Peyer's patch (tissue), 4 donors: Measurements from ENCODE around the gene CFAP69. TPM values are rescaled to one million over a fixed set of nuclear protein-coding genes. Genes with fewer than 3 reads are reported as not detected.
"Not testable (repeated sequence)": the region's sequence is repeated elsewhere in the genome, so short reads cannot be mapped to it uniquely, and the experiment has no call there.

Source experiments
- DNase-seq, 3 donors: peaks; one replicate each; pipeline ENCODE4 v3.0.0-alpha.2; 2017 to 2019
- H3K27ac ChIP-seq, 4 donors: fragments of 200-600 bp; sonication (generic); one replicate each; pipeline ENCODE4 v1.5.1; 2016 to 2019
- H3K27me3 ChIP-seq, 2 donors: fragments of 200-600 bp; sonication (generic); one replicate each; pipeline ENCODE4 v1.5.1; 2019
- H3K36me3 ChIP-seq, 3 donors: fragments of 200-600 bp; sonication (generic); one replicate each; pipeline ENCODE4 v1.5.1; 2016 to 2019
- H3K4me1 ChIP-seq, 4 donors: fragments of 200-600 bp; sonication (generic); one replicate each; pipeline ENCODE4 v1.5.1; 2016 to 2019
- H3K4me3 ChIP-seq, 4 donors: fragments of 200-600 bp; sonication (generic); 1 replicate in 3 of 4; 2 replicates in 1 of 4; pipeline ENCODE4 v1.5.1; 2016 to 2019; ENCODE audit warnings: mild to moderate bottlenecking in 1 of 4
- H3K9me3 ChIP-seq, 4 donors: fragments of 200-600 bp; sonication (generic); one replicate each; pipeline ENCODE4 v1.5.1; 2016 to 2019; ENCODE audit warnings: mild to moderate bottlenecking in 1 of 4
- POLR2A ChIP-seq, 2 donors: fragments of 450-650 bp; IDR thresholded peaks; one replicate each; pipeline ENCODE4 v1.5.1; 2017; ENCODE audit warnings: antibody characterized with exemption in 2 of 2, mild to moderate bottlenecking in 2 of 2, moderate library complexity in 2 of 2
- total RNA-seq, 4 donors: library from RNA; depleted of rRNA; stranded (reverse); fragments of >200 nt; gene quantifications; one replicate each; pipeline ENCODE4 v1.1.0, GENCODE V29; 2016
- TF ChIP-seq, protein P1 (sequence below), 6 experiments: fragments of 450-650 bp in 4 of 6; fragments of 200-600 bp in 2 of 6; sonication (generic) in 1 of 6; IDR thresholded peaks; one replicate each; pipeline ENCODE4 v1.5.1; 2017 to 2019; ENCODE audit warnings: antibody characterized with exemption in 6 of 6, mild to moderate bottlenecking in 3 of 6, moderate library complexity in 1 of 6

The CFAP69 gene
- total RNA-seq, 4 donors from 2014 or later, result 2.3 to 15.3 (median 11.9) TPM; not detected in 1

DNA sequence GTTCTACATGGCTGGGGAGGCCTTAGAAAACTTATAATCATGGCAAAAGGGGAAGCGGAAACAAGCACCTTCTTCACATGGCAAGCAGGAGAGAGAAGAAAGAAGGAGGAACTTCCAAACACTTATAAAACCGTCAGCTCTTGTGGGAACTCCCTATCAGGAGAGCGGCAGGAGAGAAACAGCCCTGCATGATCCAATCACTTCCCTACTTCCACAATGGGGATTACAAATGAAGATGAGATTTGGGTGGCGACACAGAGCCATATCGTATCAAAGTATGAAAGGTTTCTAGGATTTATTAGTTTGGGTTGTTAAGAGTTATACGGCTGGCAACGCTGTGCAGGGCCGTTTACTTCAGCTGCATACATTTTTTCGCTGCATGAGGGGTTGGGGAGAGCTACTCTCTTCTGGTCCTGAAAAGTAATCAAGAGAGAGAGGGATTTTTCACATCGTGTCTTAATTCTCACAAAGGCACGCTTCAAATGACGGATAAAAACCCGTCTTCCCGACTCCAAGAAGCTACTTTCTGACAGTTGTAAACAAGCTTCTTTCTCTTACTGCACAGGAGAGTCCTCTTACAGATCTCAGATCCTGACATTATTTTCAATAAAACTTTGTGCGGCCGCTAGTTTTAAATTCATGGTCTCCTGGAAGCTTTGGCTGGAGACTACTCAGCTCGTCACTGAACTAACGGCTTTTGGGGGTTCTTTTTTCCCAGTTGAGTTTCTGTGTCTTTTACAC is 100.8 kb downstream of the CFAP69 start:
- Histone ChIP-seq H3K4me1 (peaks cover 0 to 9% (median 2%) of the 10 kb centered on the region in 4 donors), H3K27ac (peak overlapping the region; percentile 79 to 93 (median 84)), H3K9me3 (no peaks in the 10 kb centered on the region), H3K36me3 (no peaks in the 10 kb centered on the region), H3K4me3 (peak overlapping the region; percentile 57 to 72 (median 72)), H3K27me3 (no peaks in the 10 kb centered on the region)
- TF ChIP-seq, protein P1, sequence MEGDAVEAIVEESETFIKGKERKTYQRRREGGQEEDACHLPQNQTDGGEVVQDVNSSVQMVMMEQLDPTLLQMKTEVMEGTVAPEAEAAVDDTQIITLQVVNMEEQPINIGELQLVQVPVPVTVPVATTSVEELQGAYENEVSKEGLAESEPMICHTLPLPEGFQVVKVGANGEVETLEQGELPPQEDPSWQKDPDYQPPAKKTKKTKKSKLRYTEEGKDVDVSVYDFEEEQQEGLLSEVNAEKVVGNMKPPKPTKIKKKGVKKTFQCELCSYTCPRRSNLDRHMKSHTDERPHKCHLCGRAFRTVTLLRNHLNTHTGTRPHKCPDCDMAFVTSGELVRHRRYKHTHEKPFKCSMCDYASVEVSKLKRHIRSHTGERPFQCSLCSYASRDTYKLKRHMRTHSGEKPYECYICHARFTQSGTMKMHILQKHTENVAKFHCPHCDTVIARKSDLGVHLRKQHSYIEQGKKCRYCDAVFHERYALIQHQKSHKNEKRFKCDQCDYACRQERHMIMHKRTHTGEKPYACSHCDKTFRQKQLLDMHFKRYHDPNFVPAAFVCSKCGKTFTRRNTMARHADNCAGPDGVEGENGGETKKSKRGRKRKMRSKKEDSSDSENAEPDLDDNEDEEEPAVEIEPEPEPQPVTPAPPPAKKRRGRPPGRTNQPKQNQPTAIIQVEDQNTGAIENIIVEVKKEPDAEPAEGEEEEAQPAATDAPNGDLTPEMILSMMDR (IDR thresholded peaks at IDR 0.05), result no peak
- TF ChIP-seq POLR2A (IDR thresholded peaks at IDR 0.05), result no peak
- no peak for DNase-seq

DNA sequence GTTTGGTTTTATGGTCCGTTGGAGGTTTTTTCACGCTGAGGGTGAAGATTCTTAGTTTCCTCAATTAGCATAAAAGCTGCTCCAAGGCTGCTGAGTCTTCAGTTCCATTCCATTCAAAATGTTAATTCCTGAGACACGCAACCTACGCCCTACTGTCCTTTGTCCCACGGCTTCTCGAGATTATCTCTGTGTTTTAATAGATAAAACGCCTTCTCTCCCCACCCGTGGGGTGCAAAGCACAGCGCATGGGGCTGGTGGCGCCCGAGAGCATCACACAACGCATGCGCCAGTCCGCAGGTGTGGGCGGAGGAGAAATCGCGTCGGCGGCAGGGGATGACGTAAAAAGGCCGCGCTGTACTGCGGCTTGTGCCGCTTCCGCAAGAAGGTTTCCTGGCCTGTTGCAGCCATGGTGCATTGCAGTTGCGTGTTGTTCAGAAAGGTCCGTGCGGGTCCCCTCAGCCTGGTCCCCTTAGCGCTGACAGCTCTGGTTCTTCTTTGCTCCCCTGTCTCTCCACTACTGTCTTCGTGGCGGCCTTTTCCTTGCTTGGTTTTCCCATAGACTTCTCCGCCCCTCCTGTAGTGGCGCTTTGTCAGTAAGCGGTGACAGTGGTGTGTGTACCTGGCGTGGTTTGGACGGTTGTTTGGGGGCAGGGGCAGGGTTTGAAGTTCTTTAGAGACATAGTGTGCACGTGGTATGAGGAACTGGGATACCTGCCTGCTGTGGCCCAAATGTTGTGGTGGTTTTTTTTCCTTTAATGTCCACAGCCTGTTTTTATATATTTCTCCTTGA is 101.6 kb downstream of the CFAP69 start, which contains the start of gene GTPBP10:
TSS of gene GTPBP10 (plus strand) at position 381 of the 790 bp plus-strand sequence. CDS start at position 407, 26 bp downstream.
- Histone ChIP-seq H3K4me3 (peak within 1 kb of the TSS; percentile 57 to 72 (median 72)), H3K4me1 (peaks cover 0 to 9% (median 2%) of the 10 kb centered on the region in 4 donors), H3K36me3 (no peaks in the 10 kb centered on the region), H3K27me3 (no peaks in the 10 kb centered on the region), H3K27ac (peak within 1 kb of the TSS; percentile 79 to 93 (median 84)), H3K9me3 (no peaks in the 10 kb centered on the region)
- peak; percentile 90 to 97 (median 96) for DNase-seq
- TF ChIP-seq POLR2A (IDR thresholded peaks at IDR 0.05), result peak; percentile 74 to 77
- TF ChIP-seq, protein P1 (IDR thresholded peaks at IDR 0.05), result peak; percentile 63 to 88 (median 83)

GRCh38 chr7:90347759-90348158 is 102.8 kb downstream of the CFAP69 start:
- Histone ChIP-seq H3K4me1 (peaks cover 0 to 9% (median 2%) of the 10 kb centered on the region in 4 donors), H3K4me3 (peak overlapping the region in 1 of 4 donors; percentile 71), H3K36me3 (no peaks in the 10 kb centered on the region), H3K9me3 (no peaks in the 10 kb centered on the region), H3K27ac (no peak overlapping the region), H3K27me3 (no peaks in the 10 kb centered on the region)
- TF ChIP-seq, protein P1 (IDR thresholded peaks at IDR 0.05), result no peak
- no peak for TF ChIP-seq POLR2A (IDR thresholded peaks at IDR 0.05)
- DNase-seq, result no peak

DNA sequence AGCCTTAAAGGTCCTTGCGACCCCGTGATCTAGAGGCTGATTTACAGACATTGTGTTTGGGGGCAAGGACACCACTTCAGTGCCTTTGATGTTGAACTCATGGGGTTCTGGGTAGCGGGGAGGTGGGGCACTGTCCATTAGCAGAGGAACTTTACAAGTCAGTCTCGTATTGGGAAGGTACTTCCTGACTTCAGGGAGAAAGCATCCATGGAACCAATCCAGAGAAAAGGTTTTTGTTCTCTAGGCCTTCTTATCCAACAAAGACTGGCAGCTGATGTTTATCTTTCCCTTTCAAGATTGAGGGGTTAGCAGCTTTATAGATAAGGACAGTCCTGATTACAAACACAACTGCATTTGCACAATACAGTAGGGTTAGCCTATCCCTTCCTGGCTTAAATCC is 104.3 kb downstream of the CFAP69 start:
- Histone ChIP-seq H3K9me3 (no peaks in the 10 kb centered on the region), H3K36me3 (no peaks in the 10 kb centered on the region), H3K27me3 (no peaks in the 10 kb centered on the region), H3K4me3 (no peak overlapping the region), H3K27ac (no peak overlapping the region), H3K4me1 (peaks cover 0 to 9% (median 2%) of the 10 kb centered on the region in 4 donors)
- DNase-seq, result no peak
- no peak for TF ChIP-seq POLR2A (IDR thresholded peaks at IDR 0.05)
- TF ChIP-seq, protein P1 (IDR thresholded peaks at IDR 0.05), result no peak

GRCh38 chr7:90350032-90350431 is 105.1 kb downstream of the CFAP69 start:
- not testable (repeated sequence) for H3K27ac ChIP-seq, DNase-seq, H3K9me3 ChIP-seq, H3K4me1 ChIP-seq, H3K27me3 ChIP-seq, H3K36me3 ChIP-seq, H3K4me3 ChIP-seq

DNA sequence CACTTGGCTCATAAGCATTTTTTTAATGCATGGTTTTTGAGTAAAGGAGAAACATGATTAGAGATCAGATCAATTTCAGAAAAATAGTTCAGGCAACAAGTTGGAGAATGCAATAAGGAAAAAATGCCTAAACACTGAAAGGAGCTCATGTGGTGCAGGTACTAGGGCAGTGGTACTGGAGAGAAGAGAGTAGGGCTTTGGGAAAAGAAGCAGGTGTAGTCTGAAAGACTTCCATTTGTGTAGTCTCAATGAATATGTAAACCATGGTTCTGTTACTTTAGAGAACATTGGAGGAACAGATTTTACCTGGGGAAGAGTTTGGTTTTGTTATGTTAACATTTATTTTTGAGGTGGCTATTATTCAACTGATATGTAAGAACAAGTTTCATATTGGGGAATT is 107.0 kb downstream of the CFAP69 start:
- H3K27ac ChIP-seq, result no peak overlapping the region
- peaks cover 0 to 20% (median 0%) of the 10 kb centered on the region in 3 donors for H3K36me3 ChIP-seq
- H3K4me1 ChIP-seq, result peaks cover 0 to 9% (median 2%) of the 10 kb centered on the region in 4 donors
- no peak overlapping the region for H3K4me3 ChIP-seq
- H3K9me3 ChIP-seq, result no peaks in the 10 kb centered on the region
- no peaks in the 10 kb centered on the region for H3K27me3 ChIP-seq
- TF ChIP-seq, protein P1 (IDR thresholded peaks at IDR 0.05), result no peak
- TF ChIP-seq POLR2A (IDR thresholded peaks at IDR 0.05), result no peak
- DNase-seq, result no peak
